ENCODE measurements around the gene PSD4.

DNA sequence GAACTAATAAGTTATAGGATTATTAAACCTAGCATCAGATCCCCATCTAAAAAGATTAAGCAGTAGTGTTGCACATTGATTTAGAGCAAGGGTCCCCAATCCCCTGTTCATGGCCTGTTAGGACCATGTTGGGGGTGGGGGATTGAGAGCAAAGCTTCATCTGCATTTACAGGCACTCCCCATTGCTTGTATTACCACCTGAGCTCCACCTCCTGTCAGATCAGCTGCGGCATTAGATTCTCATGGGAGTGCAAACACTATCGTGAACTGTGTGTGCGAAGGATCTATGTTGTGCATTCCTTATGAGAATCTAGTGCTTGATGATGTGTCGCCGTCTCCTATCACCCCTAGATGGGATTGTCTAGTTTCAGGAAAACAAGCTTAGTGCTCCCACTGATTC, 18.4 kb upstream of the PSD4 start:
- TF ChIP-seq, protein P1, sequence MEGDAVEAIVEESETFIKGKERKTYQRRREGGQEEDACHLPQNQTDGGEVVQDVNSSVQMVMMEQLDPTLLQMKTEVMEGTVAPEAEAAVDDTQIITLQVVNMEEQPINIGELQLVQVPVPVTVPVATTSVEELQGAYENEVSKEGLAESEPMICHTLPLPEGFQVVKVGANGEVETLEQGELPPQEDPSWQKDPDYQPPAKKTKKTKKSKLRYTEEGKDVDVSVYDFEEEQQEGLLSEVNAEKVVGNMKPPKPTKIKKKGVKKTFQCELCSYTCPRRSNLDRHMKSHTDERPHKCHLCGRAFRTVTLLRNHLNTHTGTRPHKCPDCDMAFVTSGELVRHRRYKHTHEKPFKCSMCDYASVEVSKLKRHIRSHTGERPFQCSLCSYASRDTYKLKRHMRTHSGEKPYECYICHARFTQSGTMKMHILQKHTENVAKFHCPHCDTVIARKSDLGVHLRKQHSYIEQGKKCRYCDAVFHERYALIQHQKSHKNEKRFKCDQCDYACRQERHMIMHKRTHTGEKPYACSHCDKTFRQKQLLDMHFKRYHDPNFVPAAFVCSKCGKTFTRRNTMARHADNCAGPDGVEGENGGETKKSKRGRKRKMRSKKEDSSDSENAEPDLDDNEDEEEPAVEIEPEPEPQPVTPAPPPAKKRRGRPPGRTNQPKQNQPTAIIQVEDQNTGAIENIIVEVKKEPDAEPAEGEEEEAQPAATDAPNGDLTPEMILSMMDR (conservative IDR thresholded peaks at IDR 0.05; ENCODE audit: low read depth, low read length) = no peak
- TF ChIP-seq EZH2 (IDR thresholded peaks at IDR 0.05; ENCODE audit: low read length, unreplicated experiment) = no peak

All from PC-3 (cell line).